ENCODE results near the gene DYNLT5.
"Not testable (repeated sequence)": the region's sequence is repeated elsewhere in the genome, so short reads cannot be mapped to it uniquely, and the experiment has no call there.

DNA sequence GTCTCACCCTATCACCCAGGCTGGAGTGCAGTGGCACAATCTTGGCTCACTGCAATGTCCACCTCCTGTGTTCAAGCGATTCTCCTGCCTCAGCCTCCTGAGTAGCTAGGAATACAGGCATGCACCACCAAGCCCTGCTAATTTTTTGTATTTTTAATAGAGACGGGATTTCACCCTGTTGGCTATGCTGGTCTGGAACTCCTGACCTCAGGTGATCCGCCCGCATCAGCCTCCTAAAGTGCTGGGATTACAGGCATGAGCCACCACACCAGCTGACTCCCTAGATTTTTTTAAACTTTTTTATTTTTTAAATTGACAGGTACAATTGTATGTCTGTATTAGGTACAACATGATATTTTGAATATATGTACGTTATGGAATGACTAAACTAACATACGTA is 17.7 kb upstream of the DYNLT5 start:
- not testable (repeated sequence) for TF ChIP-seq EZH2 (IDR thresholded peaks at IDR 0.05; ENCODE audit: low read depth)
- TF ChIP-seq, protein P1, sequence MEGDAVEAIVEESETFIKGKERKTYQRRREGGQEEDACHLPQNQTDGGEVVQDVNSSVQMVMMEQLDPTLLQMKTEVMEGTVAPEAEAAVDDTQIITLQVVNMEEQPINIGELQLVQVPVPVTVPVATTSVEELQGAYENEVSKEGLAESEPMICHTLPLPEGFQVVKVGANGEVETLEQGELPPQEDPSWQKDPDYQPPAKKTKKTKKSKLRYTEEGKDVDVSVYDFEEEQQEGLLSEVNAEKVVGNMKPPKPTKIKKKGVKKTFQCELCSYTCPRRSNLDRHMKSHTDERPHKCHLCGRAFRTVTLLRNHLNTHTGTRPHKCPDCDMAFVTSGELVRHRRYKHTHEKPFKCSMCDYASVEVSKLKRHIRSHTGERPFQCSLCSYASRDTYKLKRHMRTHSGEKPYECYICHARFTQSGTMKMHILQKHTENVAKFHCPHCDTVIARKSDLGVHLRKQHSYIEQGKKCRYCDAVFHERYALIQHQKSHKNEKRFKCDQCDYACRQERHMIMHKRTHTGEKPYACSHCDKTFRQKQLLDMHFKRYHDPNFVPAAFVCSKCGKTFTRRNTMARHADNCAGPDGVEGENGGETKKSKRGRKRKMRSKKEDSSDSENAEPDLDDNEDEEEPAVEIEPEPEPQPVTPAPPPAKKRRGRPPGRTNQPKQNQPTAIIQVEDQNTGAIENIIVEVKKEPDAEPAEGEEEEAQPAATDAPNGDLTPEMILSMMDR (conservative IDR thresholded peaks at IDR 0.05), result not testable (repeated sequence)
